Measurements from ENCODE around the gene CD81. TPM values are rescaled to one million over a fixed set of nuclear protein-coding genes. Genes with fewer than 3 reads are reported as not detected.

CD81 gene
- total RNA-seq, 6 donors from 2014 or later, result 398 to 1,053 (median 787) TPM

DNA sequence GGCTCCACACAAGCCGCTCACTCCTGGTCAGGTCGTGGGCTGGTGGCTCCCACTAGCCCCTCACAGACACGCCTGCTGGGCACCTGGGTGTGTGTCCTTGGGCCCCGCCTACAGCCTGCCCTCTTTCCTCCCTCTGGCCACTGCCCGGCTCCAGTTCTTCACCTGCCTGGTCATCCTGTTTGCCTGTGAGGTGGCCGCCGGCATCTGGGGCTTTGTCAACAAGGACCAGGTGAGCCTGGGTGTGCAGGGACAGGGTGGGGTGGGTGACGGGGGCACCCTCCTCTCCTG is 17.7 kb downstream of the CD81 start:
- H3K27ac ChIP-seq, result peak overlapping the region in 2 of 4 donors; percentile 13 to 21
- no peaks in the 10 kb centered on the region for H3K27me3 ChIP-seq
- TF ChIP-seq POLR2AphosphoS5 (IDR thresholded peaks at IDR 0.05) (no peak), EP300 (IDR thresholded peaks at IDR 0.05) (no peak), POLR2A (IDR thresholded peaks at IDR 0.05) (no peak)
- TF ChIP-seq, protein P1, sequence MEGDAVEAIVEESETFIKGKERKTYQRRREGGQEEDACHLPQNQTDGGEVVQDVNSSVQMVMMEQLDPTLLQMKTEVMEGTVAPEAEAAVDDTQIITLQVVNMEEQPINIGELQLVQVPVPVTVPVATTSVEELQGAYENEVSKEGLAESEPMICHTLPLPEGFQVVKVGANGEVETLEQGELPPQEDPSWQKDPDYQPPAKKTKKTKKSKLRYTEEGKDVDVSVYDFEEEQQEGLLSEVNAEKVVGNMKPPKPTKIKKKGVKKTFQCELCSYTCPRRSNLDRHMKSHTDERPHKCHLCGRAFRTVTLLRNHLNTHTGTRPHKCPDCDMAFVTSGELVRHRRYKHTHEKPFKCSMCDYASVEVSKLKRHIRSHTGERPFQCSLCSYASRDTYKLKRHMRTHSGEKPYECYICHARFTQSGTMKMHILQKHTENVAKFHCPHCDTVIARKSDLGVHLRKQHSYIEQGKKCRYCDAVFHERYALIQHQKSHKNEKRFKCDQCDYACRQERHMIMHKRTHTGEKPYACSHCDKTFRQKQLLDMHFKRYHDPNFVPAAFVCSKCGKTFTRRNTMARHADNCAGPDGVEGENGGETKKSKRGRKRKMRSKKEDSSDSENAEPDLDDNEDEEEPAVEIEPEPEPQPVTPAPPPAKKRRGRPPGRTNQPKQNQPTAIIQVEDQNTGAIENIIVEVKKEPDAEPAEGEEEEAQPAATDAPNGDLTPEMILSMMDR (IDR thresholded peaks at IDR 0.05), result no peak
- DNase-seq (peak in 1 of 2 donors; percentile 55), ATAC-seq (ENCODE audit: low FRiP score in 2 of 2) (no peak)
- no peak overlapping the region for H3K4me3 ChIP-seq
- no peaks in the 10 kb centered on the region for H3K9me3 ChIP-seq
- H3K36me3 ChIP-seq, result peaks cover 11 to 87% (median 76%) of the 10 kb centered on the region in 4 donors
- 85 to 87% methylated on average over 7 to 8 of the region's 8 CpGs for WGBS, 2 donors
- H3K4me1 ChIP-seq, result peaks cover 24 to 41% (median 26%) of the 10 kb centered on the region in 4 donors

DNA sequence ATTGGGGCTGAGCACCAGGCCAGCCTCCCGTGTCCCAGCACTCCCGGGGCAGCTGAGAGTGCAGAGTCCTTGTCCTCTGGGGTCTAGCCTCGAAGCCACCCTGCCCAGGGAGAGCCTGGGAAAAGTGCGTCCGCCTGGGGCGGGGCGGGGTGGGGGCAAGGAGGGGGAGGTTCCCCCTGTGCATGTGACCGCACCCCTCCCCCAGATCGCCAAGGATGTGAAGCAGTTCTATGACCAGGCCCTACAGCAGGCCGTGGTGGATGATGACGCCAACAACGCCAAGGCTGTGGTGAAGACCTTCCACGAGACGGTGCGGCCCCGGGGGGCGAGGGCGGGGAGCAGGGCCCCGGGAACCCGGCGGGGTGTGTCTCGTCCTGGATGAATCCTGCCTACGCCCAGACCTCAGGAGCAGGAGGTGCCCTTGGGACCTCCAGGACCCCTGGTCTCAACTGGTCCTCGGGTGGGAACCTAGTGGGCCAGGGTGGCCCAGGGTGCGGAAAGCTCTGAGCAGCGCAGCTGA is 18.2 kb downstream of the CD81 start:
- Histone ChIP-seq H3K4me1 (peaks cover 20 to 39% (median 21%) of the 10 kb centered on the region in 4 donors), H3K27me3 (no peaks in the 10 kb centered on the region), H3K4me3 (no peak overlapping the region), H3K27ac (no peak overlapping the region), H3K9me3 (no peaks in the 10 kb centered on the region), H3K36me3 (peaks cover 11 to 85% (median 75%) of the 10 kb centered on the region in 4 donors)
- TF ChIP-seq POLR2A (IDR thresholded peaks at IDR 0.05) (no peak), EP300 (IDR thresholded peaks at IDR 0.05) (no peak), POLR2AphosphoS5 (IDR thresholded peaks at IDR 0.05) (no peak)
- TF ChIP-seq, protein P1 (IDR thresholded peaks at IDR 0.05), result no peak
- ATAC-seq (ENCODE audit: low FRiP score in 2 of 2) (no peak), DNase-seq (peak in 1 of 2 donors; percentile 83)
- 87 to 88% methylated on average over 12 to 24 of the region's 26 CpGs for WGBS, 2 donors

DNA sequence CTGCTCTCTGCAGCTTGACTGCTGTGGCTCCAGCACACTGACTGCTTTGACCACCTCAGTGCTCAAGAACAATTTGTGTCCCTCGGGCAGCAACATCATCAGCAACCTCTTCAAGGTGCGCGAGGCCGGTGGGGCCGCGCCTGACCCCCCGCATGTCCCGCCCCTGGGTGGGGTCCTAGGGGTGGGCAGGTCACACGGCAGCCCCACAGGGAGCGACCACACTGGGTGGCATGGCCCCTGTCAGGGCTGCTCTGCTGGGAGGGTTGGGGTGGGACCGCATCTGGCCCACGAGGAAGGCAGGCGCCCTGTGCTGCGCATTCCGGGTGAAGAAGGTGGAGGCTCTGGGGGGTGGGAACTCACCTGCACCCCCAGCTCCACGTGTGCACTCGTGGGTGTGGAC is 18.7 kb downstream of the CD81 start:
- no peak for ATAC-seq (ENCODE audit: low FRiP score in 2 of 2)
- H3K36me3 ChIP-seq, result peaks cover 11 to 80% (median 72%) of the 10 kb centered on the region in 4 donors
- H3K4me3 ChIP-seq, result no peak overlapping the region
- no peaks in the 10 kb centered on the region for H3K27me3 ChIP-seq
- H3K9me3 ChIP-seq, result no peaks in the 10 kb centered on the region
- H3K4me1 ChIP-seq, result peaks cover 14 to 33% (median 17%) of the 10 kb centered on the region in 4 donors
- 89% methylated on average over 17 of the region's 17 CpGs; no CpG with 5 or more reads in 1 of the 2 donors for WGBS, 2 donors
- DNase-seq, result peak in 1 of 2 donors; percentile 83
- no peak for TF ChIP-seq EP300 (IDR thresholded peaks at IDR 0.05)
- no peak for TF ChIP-seq POLR2AphosphoS5 (IDR thresholded peaks at IDR 0.05)
- TF ChIP-seq, protein P1 (IDR thresholded peaks at IDR 0.05), result no peak
- no peak for TF ChIP-seq POLR2A (IDR thresholded peaks at IDR 0.05)
- H3K27ac ChIP-seq, result no peak overlapping the region

DNA sequence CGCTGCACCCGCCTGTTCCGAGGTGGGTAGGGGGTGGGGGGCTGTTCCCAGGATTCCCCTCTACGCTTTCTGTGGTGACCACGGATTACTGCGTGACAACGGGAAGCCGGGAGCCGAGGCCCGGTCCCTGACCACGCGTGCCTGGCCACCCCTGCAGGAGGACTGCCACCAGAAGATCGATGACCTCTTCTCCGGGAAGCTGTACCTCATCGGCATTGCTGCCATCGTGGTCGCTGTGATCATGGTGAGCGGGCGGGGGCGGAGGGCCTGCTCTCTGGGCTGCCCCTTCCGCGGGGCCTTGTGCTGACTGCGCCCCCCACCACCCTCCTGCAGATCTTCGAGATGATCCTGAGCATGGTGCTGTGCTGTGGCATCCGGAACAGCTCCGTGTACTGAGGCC is 19.4 kb downstream of the CD81 start:
- ATAC-seq (ENCODE audit: low FRiP score in 2 of 2) (no peak), DNase-seq (peak in 1 of 2 donors; percentile 80)
- Histone ChIP-seq H3K9me3 (no peaks in the 10 kb centered on the region), H3K36me3 (peaks cover 11 to 73% (median 66%) of the 10 kb centered on the region in 4 donors), H3K27me3 (no peaks in the 10 kb centered on the region), H3K27ac (no peak overlapping the region), H3K4me3 (no peak overlapping the region), H3K4me1 (peaks cover 16 to 33% (median 16%) of the 10 kb centered on the region in 4 donors)
- TF ChIP-seq EP300 (IDR thresholded peaks at IDR 0.05) (no peak), POLR2A (IDR thresholded peaks at IDR 0.05) (no peak), POLR2AphosphoS5 (IDR thresholded peaks at IDR 0.05) (no peak)
- TF ChIP-seq, protein P1 (IDR thresholded peaks at IDR 0.05), result no peak
- WGBS, 2 donors, result 90 to 93% methylated on average over 17 to 24 of the region's 26 CpGs

DNA sequence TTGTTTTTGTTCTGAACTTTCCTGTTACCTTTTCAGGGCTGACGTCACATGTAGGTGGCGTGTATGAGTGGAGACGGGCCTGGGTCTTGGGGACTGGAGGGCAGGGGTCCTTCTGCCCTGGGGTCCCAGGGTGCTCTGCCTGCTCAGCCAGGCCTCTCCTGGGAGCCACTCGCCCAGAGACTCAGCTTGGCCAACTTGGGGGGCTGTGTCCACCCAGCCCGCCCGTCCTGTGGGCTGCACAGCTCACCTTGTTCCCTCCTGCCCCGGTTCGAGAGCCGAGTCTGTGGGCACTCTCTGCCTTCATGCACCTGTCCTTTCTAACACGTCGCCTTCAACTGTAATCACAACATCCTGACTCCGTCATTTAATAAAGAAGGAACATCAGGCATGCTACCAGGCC is 19.9 kb downstream of the CD81 start:
- Histone ChIP-seq H3K27me3 (no peaks in the 10 kb centered on the region), H3K4me3 (no peak overlapping the region), H3K9me3 (no peaks in the 10 kb centered on the region), H3K36me3 (peaks cover 11 to 70% (median 61%) of the 10 kb centered on the region in 4 donors), H3K27ac (no peak overlapping the region), H3K4me1 (peaks cover 18 to 38% (median 22%) of the 10 kb centered on the region in 4 donors)
- DNase-seq (peak in 1 of 2 donors; percentile 58), ATAC-seq (ENCODE audit: low FRiP score in 2 of 2) (no peak)
- WGBS, 2 donors, result 95% methylated on average over 12 of the region's 12 CpGs
- TF ChIP-seq EP300 (IDR thresholded peaks at IDR 0.05), result no peak
- no peak for TF ChIP-seq POLR2A (IDR thresholded peaks at IDR 0.05)
- TF ChIP-seq, protein P1 (IDR thresholded peaks at IDR 0.05), result no peak

All from upper lobe of left lung (tissue), 6 donors.